HG02840 (cell line): ENCODE data around the gene PRICKLE2.

Experiments used
- ATAC-seq: cut with Tn5 transposase; IDR thresholded peaks from one replicate; pipeline ENCODE4 v1.9.1; 2021; ENCODE audit warnings: mild to moderate bottlenecking, moderate library complexity, moderate number of reproducible peaks; ENCODE audit not compliant: unreplicated experiment, low FRiP score

Gene PRICKLE2

GRCh38 chr3:64055076-64055475, 170.2 kb downstream of the PRICKLE2 start:
- ATAC-seq: no peak

- no peak for ATAC-seq
These were observed 170.8 kb downstream of the PRICKLE2 start for GRCh38 chr3:64054488-64054887.

GRCh38 chr3:64053581-64053980, 171.7 kb downstream of the PRICKLE2 start:
- ATAC-seq: no peak

- no peak for ATAC-seq
These were observed 172.1 kb downstream of the PRICKLE2 start for GRCh38 chr3:64053117-64053516.

- no peak for ATAC-seq
These were observed 175.4 kb downstream of the PRICKLE2 start for GRCh38 chr3:64049832-64050231.

- no peak for ATAC-seq
These were observed 176.1 kb downstream of the PRICKLE2 start for GRCh38 chr3:64049136-64049535.

- no peak for ATAC-seq
These were observed 176.6 kb downstream of the PRICKLE2 start for GRCh38 chr3:64048631-64049061.

- no peak for ATAC-seq
These were observed 177.5 kb downstream of the PRICKLE2 start for GRCh38 chr3:64047787-64048186.

- no peak for ATAC-seq
These were observed 178.2 kb downstream of the PRICKLE2 start for GRCh38 chr3:64046996-64047594.

- ATAC-seq: no peak
These were observed 178.7 kb downstream of the PRICKLE2 start for GRCh38 chr3:64046592-64046991.

- no peak for ATAC-seq
These were observed 182.3 kb downstream of the PRICKLE2 start for GRCh38 chr3:64042952-64043351.
